GM19023 (cell line): Measurements from ENCODE around the gene CLSTN2.

Experiments used
- ATAC-seq: cut with Tn5 transposase; IDR thresholded peaks from one replicate; pipeline ENCODE4 v1.9.1; 2021; ENCODE audit warnings: mild to moderate bottlenecking, moderate library complexity; ENCODE audit not compliant: unreplicated experiment

The CLSTN2 gene

DNA sequence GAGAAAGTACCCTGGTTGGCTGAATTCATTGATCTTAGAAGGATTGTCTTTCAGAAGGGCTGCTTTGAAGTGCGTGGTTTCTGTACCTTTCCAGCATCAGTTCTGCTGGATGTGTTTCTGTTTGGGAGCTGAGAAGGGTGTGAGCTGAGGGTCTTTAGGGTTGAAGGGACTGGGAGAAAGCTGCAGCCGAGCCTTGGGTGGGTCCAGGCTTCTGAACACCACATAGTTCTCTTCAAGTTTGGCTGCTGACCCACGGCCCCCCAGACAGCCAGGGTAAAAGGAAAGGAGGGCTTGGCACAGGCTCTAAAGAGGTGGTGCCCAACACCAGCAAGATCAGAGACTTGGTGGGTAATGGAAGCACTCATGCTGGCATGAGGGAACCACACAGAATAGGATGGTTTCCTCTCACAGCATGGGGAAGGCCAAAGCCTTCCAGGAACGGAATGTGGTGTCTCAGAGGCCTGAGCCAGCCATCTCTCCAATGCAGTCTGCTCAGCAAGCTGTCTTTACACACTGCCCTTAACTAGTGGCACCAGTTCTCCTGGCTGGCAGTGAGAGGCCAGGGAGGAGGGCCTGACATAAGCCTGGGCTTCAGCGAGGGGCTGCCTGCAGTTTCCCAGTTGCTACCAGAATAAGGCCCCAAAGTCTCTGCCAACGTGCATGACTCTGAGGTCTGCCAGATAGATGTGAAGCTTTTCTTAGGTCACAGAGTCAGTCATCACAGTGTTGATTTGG lies 503.9 kb downstream of the CLSTN2 start:
- no peak for ATAC-seq

DNA sequence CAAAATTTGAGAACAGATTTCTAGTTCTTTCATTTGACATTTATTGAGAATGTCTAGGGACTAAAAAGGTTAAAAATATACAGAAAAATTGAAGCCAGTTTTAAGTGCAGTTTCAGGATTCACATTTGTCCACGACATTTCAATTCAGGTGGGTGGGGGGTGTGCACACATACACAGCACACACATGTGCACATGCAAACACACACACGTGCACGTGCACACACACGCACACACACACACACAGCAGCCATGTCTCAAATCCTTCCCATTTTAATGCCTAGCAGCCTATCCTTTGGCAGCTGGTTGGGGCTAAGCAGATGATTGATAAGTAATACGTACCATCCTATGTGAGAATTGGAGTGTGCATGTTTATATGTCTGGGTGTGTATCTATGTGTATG lies 504.5 kb downstream of the CLSTN2 start:
- no peak for ATAC-seq

DNA sequence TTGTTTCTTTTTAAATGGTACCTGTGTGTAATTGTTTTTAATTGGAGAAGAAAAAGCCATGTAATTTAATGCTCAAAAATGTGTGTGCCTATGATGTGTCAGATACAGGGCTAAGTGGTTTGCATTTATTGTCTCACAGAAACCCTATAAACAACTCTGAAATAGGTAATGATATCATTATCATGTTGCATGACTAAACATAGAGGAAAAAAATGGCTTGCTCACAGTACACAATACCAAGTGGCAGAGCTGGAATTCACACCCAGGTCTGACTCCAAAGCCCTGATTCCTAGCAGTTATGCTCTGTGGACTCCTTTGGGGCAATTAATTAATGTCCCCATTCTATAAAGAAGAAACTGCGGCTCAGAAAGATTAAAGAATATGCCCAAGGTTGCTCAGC lies 505.5 kb downstream of the CLSTN2 start:
- no peak for ATAC-seq

DNA sequence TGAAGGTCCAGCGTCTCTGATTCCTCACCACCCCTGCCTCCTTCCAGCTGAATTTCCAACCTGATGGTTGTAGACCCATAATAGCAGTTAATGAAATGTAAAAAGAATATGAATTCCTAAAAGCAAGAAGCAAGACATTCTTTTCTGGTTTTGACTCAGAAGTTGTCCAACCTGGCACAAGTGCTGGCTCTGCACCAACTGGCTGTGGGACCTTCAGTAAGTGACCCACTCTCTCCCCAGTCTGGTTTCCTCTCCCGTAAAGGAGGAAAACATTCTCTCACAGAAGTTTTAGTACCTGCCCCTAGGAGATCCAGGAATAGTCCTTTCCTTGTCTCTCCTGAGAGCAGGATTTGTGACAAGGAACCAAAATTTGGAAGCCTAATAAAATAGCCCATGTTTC lies 506.0 kb downstream of the CLSTN2 start:
- no peak for ATAC-seq

DNA sequence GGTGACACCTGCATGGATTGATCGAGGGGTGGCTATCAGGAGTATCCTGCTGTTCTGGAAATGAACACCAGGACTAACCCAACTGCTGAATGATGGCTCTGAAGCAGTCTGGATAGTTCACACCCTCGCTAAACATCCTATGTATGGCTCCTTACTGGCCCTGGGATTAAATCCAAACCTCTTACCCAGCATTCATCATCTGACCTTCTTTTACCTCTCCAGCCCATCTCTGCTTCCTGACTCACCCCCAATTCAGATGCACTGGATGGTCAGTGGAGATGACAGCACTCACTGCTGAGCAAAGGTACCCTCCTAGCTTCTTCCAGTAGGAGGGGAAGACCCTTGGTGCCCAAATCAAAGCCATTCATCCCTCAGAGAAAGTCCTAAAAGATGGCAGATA lies 507.6 kb downstream of the CLSTN2 start:
- ATAC-seq, result no peak

DNA sequence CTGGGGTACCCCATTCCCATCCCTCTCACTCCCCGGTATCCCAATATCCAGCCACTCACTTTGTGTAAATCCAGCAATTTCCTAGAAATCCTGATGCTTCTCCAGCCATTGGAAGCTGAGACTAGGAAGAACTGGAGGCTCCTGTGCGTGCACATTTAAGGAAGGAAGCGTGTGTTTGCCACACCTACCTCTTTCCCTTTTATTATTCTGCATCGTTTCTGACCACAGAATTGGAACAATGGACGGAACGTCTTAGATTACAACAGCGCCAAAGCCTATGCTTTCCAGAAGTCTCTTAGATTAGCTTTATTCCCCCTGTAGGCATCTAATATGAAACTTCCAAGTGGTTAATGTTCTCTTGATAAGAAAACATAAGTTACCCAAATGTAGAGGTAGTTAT lies 508.1 kb downstream of the CLSTN2 start:
- ATAC-seq, result no peak

DNA sequence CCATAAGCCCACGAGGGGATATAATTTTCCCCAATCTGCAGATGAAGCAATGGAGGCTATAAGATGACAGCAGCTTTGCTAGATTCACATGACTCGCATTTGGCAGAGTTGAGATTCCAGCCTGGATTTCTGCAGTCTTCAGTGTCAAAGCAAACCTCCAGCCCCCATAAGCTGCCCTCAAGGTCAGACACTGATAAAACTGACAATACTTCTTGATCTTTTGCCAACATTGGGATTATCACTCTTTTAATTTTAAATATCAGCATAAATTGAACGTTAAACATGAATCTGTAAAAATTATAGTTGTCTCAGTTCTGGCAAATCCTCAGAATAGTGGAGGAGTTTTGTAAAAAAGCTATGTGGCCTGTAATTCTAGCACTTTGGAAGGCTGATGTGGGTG lies 508.8 kb downstream of the CLSTN2 start:
- ATAC-seq, result no peak

DNA sequence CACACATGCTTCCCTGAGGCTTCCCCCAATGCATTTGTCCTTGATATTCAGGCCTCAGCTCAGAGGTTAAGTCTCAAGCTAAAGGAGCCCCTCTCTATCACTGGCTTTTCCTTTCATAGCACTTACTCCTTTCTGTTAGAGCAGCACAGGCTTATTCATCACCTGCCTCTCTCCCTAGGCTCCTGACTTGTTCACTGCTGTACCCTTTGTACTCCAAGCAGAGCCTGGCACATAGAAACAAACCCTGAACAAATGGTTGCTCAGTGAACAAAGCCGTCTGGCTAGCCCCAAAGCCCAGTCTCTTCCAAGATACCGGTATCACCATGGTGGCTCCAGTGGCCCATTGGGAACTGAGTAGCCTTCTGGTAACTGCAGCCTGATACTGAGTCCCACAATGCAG lies 511.7 kb downstream of the CLSTN2 start:
- no peak for ATAC-seq

DNA sequence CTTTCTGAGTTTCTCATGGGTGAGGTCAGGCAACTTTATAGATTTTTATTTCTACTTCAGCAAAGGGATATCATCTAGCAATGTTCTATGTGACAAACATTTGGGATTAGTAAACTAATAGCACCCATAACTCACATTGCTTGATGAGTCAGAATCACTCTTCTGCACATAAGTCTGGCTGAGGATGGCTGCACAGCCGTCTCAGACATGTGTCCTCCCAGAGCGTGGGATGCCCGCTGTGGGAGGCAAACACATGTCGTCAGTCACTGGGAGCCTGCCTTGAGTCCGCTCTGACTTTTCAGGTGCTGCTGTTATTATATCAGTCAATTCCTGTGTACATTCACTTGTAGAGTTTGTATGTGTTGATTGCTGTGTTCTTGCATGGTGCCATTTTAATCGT lies 512.2 kb downstream of the CLSTN2 start:
- no peak for ATAC-seq

DNA sequence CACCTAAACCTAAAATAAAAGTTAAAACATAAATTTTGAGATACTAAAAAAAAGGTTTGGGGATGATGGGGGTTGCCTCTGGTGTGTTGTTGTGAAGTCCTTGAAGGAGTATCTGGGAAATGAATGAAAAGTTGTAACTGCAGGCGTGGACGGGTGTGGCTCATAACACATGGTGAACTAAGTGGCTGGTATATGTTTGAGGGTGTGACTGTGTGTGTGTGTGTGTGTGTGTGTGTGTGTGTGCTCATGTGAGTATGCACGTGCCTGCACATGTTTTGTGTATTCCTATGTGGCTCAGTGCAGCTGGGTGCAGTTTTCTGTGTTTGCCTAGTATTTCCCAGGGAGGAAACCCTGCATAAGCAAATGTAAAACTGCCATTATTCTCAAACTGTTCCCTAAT lies 513.0 kb downstream of the CLSTN2 start:
- ATAC-seq, result no peak

DNA sequence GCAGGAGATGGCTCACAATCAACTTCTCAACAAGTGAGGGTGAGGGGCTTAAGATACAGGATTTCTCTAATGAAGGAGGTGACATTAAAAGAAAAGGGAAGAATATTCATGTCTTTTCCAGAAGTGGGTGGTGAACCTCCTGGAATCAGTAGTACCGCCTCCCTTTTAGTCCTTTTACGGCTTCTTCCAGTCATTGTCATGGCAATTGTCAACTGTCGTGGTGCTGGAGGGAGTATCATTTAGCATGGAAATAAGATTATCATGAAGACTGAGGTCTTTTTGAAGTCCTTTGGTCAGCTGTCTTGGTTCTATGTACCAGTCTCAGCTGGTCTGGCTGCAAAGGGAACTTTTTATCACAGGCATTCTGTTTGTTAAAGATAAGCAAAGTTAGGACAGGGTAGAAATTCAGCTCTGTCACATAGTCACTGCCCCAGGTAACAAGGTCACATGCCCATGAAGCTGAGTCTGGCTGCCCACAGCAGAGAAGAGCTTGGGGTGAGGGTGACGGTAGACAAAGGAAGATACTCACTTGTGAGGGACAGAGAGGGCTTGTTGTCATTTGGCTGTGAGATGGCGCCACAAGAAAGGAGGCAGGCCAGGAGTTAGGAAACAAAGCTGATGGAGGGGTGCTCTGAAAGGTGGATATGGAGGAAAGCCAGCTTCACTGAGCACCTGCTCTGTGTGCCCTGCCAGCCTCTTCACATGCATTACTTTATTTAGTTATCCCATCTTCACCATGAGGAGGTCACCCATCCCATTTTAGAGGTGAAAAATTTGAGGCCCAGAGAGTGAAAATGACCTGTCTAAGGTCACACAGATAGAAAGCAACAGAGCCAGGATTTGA lies 514.6 kb downstream of the CLSTN2 start:
- ATAC-seq, result no peak

DNA sequence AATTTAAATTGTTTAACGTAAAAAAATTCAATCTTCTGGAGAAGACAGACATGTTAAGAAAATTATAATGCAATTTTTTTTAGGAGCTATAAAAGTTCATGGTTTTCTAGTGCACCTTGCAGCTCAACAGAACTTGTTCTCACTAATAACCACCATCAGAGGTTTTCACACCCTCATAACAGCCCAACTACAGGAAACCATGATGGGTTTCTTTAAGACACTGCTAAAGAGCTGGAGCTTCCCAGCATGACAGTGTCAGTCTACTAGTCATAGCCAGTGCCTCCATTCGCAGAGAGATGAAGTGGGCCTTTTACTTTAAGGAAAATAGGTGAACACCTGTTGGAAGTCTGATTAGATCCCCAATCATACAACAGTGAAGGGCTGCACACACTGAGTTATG lies 518.8 kb downstream of the CLSTN2 start:
- ATAC-seq, result no peak

DNA sequence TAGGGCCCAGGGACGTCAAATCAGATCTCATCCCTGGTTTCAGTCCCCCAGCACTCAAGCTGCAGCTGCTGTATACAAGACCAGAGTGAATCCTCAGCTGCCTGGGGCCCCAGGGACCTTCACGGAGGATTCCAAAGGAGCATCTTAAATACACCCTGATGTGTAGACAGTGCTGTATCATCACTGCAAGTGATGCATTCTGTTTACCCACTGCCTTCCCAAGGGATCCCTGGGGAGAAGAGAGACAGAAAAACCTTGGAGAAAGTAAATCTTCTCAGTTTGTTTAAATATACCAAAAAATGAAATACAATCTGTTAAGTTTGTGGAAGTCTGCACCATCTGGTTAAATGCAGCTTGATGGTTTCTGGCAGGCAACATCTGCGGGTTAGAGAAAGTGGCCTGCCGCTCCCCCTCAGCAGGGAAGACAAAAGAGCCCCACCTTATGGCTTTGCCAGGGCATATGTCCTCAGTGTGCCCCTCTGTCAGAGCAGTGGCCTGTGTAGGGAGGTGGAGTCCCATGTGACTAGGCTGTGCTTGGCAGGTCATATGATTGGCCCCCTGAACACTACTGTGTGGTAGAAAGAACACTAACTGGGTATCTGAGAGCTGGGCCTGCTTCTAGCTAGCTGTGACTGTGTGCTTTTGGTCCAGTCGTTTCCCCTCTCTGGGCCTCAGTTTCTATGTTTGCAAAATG lies 520.7 kb downstream of the CLSTN2 start:
- no peak for ATAC-seq

DNA sequence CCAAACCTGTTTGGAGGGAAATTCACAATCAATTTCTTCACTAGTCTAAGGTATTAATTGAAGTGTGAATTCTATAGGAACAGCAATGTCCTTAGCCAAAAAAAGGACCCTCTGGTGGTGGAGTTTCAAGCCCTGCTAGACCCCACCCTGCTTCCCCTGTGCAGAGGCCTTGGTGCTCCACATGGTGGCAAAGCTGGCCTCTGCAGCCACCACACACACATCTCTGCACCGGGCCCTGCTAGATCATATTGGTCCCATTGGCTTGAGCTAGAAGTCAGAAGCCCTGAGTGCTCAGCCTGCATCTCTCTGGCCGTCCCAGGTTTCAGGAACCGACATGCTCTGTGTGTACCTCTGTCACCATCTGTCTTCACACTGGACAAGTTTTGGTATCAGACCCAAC lies 522.0 kb downstream of the CLSTN2 start:
- no peak for ATAC-seq

DNA sequence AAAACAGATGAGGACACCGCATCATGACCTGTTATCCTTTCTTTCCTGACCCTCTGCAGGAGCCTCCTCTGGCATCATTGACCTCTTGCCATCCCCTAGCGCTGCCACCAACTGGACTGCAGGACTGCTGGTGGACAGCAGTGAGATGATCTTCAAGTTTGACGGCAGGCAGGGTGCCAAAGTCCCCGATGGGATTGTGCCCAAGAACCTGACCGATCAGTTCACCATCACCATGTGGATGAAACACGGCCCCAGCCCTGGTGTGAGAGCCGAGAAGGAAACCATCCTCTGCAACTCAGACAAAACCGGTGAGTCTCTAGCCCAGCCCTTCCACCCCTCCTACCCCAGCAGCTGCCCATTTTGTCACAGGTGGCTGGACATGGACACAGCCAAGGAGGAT lies 524.5 kb downstream of the CLSTN2 start:
- ATAC-seq, result no peak

DNA sequence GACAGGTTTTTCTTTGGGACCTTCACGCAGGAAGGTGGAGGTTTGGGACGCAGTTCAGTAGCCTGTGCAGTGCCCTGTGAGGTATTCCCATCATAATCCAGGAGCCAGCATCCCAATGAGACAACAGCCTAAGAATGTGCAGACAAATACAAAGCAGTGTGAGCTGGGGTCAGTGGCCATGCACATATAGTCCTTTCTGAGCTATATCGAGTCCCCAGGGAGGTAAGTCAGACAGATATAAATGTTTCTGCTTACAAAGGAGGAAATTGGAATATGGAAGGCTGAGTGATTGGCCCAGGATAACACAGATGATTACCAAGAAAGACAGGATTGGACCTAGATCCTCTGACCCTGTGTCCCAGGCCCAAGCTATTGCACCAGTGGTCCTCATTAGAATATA lies 526.3 kb downstream of the CLSTN2 start:
- ATAC-seq, result no peak

DNA sequence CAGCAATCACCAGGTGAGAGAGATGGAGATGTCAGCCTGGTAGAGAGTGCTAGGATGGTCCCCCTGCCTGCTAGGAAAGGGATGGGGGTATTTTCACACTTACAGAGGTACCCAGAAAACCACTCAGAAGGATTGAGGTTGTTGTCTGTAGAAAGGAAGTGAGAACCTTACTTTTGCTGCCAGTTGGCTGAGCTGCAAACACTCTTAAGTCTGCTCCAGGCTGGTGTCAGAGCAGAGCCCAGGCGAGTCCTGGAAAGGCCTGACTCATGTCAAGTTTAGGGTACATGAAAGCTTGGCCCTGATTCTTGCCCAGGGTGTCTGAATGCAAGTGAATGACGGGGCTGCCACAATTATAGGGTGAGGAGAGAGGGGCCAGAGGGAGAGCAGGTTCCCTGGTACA lies 528.4 kb downstream of the CLSTN2 start:
- ATAC-seq, result no peak

DNA sequence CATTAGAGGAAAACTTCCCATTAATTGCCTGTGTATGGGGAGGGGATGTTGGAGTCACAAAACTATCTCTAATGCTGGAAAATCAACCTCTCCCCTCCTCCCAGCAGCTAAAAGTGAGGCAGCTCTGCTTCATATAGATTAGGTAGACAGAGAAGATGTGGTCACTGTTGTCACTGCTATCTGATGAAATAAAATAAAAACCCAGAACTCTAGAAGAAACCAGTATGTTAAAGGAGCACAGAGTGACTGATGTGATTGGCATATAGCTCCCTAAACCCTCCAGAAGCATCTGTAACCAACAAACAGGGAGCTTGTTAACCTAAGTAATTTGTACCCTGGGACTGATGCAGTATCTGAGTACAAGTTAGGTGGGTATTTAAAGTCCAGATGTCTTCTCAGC lies 531.0 kb downstream of the CLSTN2 start:
- no peak for ATAC-seq

DNA sequence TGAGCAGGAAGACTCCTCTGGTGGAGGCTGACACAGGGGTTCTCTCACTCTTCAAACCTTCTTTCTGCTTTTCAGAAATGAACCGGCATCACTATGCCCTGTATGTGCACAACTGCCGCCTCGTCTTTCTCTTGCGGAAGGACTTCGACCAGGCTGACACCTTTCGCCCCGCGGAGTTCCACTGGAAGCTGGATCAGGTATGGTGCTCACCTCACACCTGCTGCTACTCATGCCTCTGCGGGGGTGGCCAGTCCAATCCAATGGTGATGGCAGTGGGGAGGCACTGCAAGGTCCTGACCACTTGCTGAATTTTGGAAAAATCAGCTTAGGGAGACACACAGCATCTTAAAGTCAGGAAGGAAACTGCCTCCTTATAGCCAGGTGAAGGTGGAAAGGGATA lies 531.5 kb downstream of the CLSTN2 start:
- ATAC-seq, result no peak

DNA sequence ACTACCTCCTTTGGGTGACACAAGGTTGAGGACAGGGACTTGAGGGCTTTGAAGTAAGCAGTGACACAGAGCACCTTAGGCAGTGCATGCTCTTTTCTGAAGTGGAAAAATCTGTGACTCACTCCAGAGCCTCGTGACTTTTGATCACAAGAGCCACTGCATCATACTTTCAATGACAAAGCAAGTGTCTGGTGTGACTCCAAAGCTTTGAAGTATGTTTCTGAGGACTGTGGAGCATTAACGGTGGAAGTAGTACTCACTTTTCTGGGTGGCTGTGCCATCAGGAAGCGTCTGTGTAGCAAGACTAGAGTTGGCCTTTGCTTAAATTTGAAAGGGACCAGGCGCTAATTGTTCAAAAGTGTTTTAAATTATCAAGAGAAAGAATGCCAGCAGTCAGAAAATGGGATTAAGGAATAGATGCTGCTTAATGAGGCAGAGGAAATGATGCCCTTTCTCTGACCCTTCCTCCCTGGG lies 532.2 kb downstream of the CLSTN2 start:
- no peak for ATAC-seq

DNA sequence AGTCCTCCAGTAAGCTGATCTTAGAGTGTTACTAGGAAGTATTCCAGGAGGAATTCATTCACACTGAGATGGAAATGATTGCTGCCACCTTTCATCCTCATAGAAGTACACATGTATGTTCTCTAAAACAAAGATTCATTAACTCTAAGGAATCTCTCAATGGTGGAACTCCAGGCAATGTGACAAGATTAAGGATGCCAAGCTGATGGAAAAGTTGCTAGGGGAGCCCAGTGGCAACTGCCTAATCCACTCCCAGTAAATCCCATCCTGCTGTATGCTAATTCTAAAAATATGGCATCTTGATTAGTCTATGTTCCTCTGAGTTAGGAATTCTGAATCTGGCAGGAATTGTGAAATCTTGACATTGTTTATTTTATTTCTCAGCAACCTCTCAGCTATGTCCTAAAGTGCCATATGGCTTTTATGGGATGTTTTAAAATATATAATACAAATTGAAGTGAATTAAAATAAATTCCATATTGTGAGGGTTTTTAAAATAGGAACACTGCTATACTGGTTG lies 532.9 kb downstream of the CLSTN2 start:
- ATAC-seq, result no peak

DNA sequence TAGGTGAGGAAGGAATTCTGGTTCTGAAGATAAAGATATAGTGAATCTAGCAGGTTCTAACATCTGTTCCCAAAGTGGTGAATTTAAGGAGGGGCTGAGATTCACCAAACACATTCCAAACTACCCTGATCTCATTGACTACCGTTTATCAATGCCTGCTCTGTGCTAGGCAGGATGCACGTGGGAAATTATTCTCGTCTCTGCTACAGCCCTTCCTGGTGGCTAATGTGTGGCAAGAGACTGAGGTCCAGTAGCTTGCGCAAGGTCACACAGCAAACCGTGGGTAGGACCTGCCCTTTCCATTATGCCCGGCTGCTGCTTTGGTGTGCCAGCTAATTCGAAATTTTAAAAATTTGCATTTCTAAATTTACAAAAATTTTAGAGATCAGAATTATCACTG lies 533.4 kb downstream of the CLSTN2 start:
- no peak for ATAC-seq
